Upper lobe of left lung (tissue), 6 donors: ENCODE results near the gene ATN1. TPM values are rescaled to one million over a fixed set of nuclear protein-coding genes. Genes with fewer than 3 reads are reported as not detected.

ENCODE experiments used
- ATAC-seq, 2 donors: fragments of 200-7000 bp; cut with Tn5 transposase; one replicate each; pipeline ENCODE4 v1.9.1; 2022; ENCODE audit warnings: mild to moderate bottlenecking in 2 of 2, moderate library complexity in 2 of 2; ENCODE audit not compliant: low FRiP score in 2 of 2
- DNase-seq, 2 donors: peaks; one replicate each; pipeline ENCODE4 v3.0.0-alpha.2; 2019 to 2020
- H3K27ac ChIP-seq, 4 donors: fragments of 200-600 bp; sonication (generic); one replicate each; pipeline ENCODE4 v1.5.1; 2016 to 2019
- H3K27me3 ChIP-seq, 4 donors: fragments of 200-600 bp; sonication (generic); one replicate each; pipeline ENCODE4 v1.5.1; 2017 to 2019
- H3K36me3 ChIP-seq, 4 donors: fragments of 200-600 bp; sonication (generic); one replicate each; pipeline ENCODE4 v1.5.1; 2016 to 2019
- H3K4me1 ChIP-seq, 4 donors: fragments of 200-600 bp; sonication (generic); one replicate each; pipeline ENCODE4 v1.5.1; 2018 to 2019
- H3K4me3 ChIP-seq, 4 donors: fragments of 200-600 bp; sonication (generic); one replicate each; pipeline ENCODE4 v1.5.1; 2017 to 2019; ENCODE audit warnings: mild to moderate bottlenecking in 2 of 4, moderate library complexity in 1 of 4
- H3K9me3 ChIP-seq, 4 donors: fragments of 200-600 bp; sonication (generic); one replicate each; pipeline ENCODE4 v1.5.1; 2018 to 2019
- CTCF ChIP-seq, 6 experiments: fragments of 450-650 bp in 4 of 6; fragments of 200-600 bp in 2 of 6; sonication (generic) in 2 of 6; IDR thresholded peaks; one replicate each; pipeline ENCODE4 v1.5.1; 2016 to 2019; ENCODE audit warnings: antibody characterized with exemption in 6 of 6
- EP300 ChIP-seq, 4 donors: sonication (generic); formaldehyde crosslinking; IDR thresholded peaks; one replicate each; pipeline ENCODE4 v1.5.1; 2017; ENCODE audit warnings: antibody characterized with exemption in 4 of 4, control low read depth in 2 of 4
- POLR2A ChIP-seq, 4 donors: fragments of 450-650 bp; IDR thresholded peaks; one replicate each; pipeline ENCODE4 v1.5.1; 2016 to 2017; ENCODE audit warnings: antibody characterized with exemption in 4 of 4, mild to moderate bottlenecking in 2 of 4
- POLR2AphosphoS5 ChIP-seq, 2 donors: sonication (generic); formaldehyde crosslinking; IDR thresholded peaks; one replicate each; pipeline ENCODE4 v1.5.1; 2017; ENCODE audit warnings: antibody characterized with exemption in 2 of 2
- WGBS, 2 donors: methylation state at CpG; one replicate each; pipeline ENCODE4 v1.1.5; 2017 to 2018; 5-methylcytosine and 5-hydroxymethylcytosine counted together
- total RNA-seq, 6 donors: library from RNA; depleted of rRNA in 4 of 6; stranded (reverse); fragments of >200 nt in 4 of 6; gene quantifications; one replicate each; pipeline versions ENCODE4 v1.1.0 to v1.2.1, GENCODE V29; 2016 to 2021
- donor health status: DM: no; HTN: no; CAD: no; lungs with moderate emphysema.
- donor health status: DM: no; HTN: yes; CAD: no; lungs with severe emphysema.

The ATN1 gene
- total RNA-seq, 6 donors from 2014 or later = 74.7 to 321 (median 133) TPM

- peaks cover 40 to 57% (median 47%) of the 10 kb centered on the region in 4 donors for H3K4me1 ChIP-seq
- H3K27ac ChIP-seq = peak overlapping the region in 2 of 4 donors; percentile 94 to 96
- H3K36me3 ChIP-seq = peaks cover 4 to 61% (median 34%) of the 10 kb centered on the region in 4 donors
- no peak overlapping the region for H3K4me3 ChIP-seq
- no peaks in the 10 kb centered on the region for H3K27me3 ChIP-seq
- 65 to 69% methylated on average over 2 of the region's 2 CpGs for WGBS, 2 donors
- H3K9me3 ChIP-seq = no peaks in the 10 kb centered on the region
- DNase-seq = no peak
- no peak for ATAC-seq
- no peak for TF ChIP-seq CTCF (IDR thresholded peaks at IDR 0.05)
- no peak for TF ChIP-seq POLR2AphosphoS5 (IDR thresholded peaks at IDR 0.05)
- no peak for TF ChIP-seq EP300 (IDR thresholded peaks at IDR 0.05)
- no peak for TF ChIP-seq POLR2A (IDR thresholded peaks at IDR 0.05)
Measured at GRCh38 chr12:6939191-6939540, 11.4 kb downstream of the ATN1 start.

GRCh38 chr12:6941267-6941666 is 13.5 kb downstream of the ATN1 start:
- peaks cover 0 to 51% (median 15%) of the 10 kb centered on the region in 4 donors for H3K36me3 ChIP-seq
- ATAC-seq (no peak), DNase-seq (peak in 1 of 2 donors; percentile 81)
- 93 to 99% methylated on average over 7 to 12 of the region's 12 CpGs for WGBS, 2 donors
- no peak overlapping the region for H3K4me3 ChIP-seq
- H3K27ac ChIP-seq = peak overlapping the region in 2 of 4 donors; percentile 32 to 40
- no peaks in the 10 kb centered on the region for H3K27me3 ChIP-seq
- TF ChIP-seq POLR2AphosphoS5 (IDR thresholded peaks at IDR 0.05) (no peak), CTCF (IDR thresholded peaks at IDR 0.05) (no peak), POLR2A (IDR thresholded peaks at IDR 0.05) (no peak), EP300 (IDR thresholded peaks at IDR 0.05) (no peak)
- H3K9me3 ChIP-seq = no peaks in the 10 kb centered on the region
- H3K4me1 ChIP-seq = peaks cover 40 to 60% (median 49%) of the 10 kb centered on the region in 4 donors

GRCh38 chr12:6941782-6942181 is 14.0 kb downstream of the ATN1 start:
- Histone ChIP-seq H3K36me3 (peaks cover 0 to 48% (median 15%) of the 10 kb centered on the region in 4 donors), H3K4me1 (peaks cover 38 to 60% (median 49%) of the 10 kb centered on the region in 4 donors), H3K4me3 (no peak overlapping the region), H3K9me3 (no peaks in the 10 kb centered on the region), H3K27ac (peak overlapping the region in 2 of 4 donors; percentile 15 to 93), H3K27me3 (no peaks in the 10 kb centered on the region)
- ATAC-seq (no peak), DNase-seq (no peak)
- TF ChIP-seq CTCF (IDR thresholded peaks at IDR 0.05) (no peak), POLR2A (IDR thresholded peaks at IDR 0.05) (no peak), EP300 (IDR thresholded peaks at IDR 0.05) (no peak), POLR2AphosphoS5 (IDR thresholded peaks at IDR 0.05) (no peak)
- WGBS, 2 donors = 82 to 84% methylated on average over 9 to 12 of the region's 12 CpGs

GRCh38 chr12:6942331-6942665 is 14.5 kb downstream of the ATN1 start:
- WGBS, 2 donors = 88 to 96% methylated on average over 5 to 11 of the region's 11 CpGs
- peaks cover 0 to 47% (median 16%) of the 10 kb centered on the region in 4 donors for H3K36me3 ChIP-seq
- H3K4me3 ChIP-seq = no peak overlapping the region
- H3K27ac ChIP-seq = peak overlapping the region; percentile 15 to 98 (median 93)
- TF ChIP-seq EP300 (IDR thresholded peaks at IDR 0.05) (no peak), POLR2A (IDR thresholded peaks at IDR 0.05) (no peak), POLR2AphosphoS5 (IDR thresholded peaks at IDR 0.05) (no peak), CTCF (IDR thresholded peaks at IDR 0.05) (no peak)
- no peaks in the 10 kb centered on the region for H3K27me3 ChIP-seq
- H3K9me3 ChIP-seq = no peaks in the 10 kb centered on the region
- no peak for ATAC-seq
- H3K4me1 ChIP-seq = peaks cover 33 to 57% (median 45%) of the 10 kb centered on the region in 4 donors
- DNase-seq = no peak

- H3K27ac ChIP-seq = peak overlapping the region; percentile 93 to 98 (median 93)
- WGBS, 2 donors = 0 to 1% methylated on average over 13 of the region's 13 CpGs
- no peaks in the 10 kb centered on the region for H3K9me3 ChIP-seq
- no peaks in the 10 kb centered on the region for H3K27me3 ChIP-seq
- H3K36me3 ChIP-seq = peaks cover 0 to 47% (median 16%) of the 10 kb centered on the region in 4 donors
- ATAC-seq (peak; percentile 71 to 78), DNase-seq (peak in 1 of 2 donors; percentile 90)
- H3K4me3 ChIP-seq = peak overlapping the region in 3 of 4 donors; percentile 66 to 75 (median 72)
- peaks cover 27 to 51% (median 39%) of the 10 kb centered on the region in 4 donors for H3K4me1 ChIP-seq
- peak in 1 of 2 donors; percentile 19 for TF ChIP-seq POLR2AphosphoS5 (IDR thresholded peaks at IDR 0.05)
- TF ChIP-seq POLR2A (IDR thresholded peaks at IDR 0.05) = peak in 1 of 4 donors; percentile 21
- TF ChIP-seq CTCF (IDR thresholded peaks at IDR 0.05) = no peak
Measured at GRCh38 chr12:6943389-6943721, 15.6 kb downstream of the ATN1 start.
